ENCODE data around the gene GASK1B.

GASK1B gene

GRCh38 chr4:158164768-158165213, 8.0 kb downstream of the GASK1B start:
- TF ChIP-seq, protein P1, sequence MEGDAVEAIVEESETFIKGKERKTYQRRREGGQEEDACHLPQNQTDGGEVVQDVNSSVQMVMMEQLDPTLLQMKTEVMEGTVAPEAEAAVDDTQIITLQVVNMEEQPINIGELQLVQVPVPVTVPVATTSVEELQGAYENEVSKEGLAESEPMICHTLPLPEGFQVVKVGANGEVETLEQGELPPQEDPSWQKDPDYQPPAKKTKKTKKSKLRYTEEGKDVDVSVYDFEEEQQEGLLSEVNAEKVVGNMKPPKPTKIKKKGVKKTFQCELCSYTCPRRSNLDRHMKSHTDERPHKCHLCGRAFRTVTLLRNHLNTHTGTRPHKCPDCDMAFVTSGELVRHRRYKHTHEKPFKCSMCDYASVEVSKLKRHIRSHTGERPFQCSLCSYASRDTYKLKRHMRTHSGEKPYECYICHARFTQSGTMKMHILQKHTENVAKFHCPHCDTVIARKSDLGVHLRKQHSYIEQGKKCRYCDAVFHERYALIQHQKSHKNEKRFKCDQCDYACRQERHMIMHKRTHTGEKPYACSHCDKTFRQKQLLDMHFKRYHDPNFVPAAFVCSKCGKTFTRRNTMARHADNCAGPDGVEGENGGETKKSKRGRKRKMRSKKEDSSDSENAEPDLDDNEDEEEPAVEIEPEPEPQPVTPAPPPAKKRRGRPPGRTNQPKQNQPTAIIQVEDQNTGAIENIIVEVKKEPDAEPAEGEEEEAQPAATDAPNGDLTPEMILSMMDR (conservative IDR thresholded peaks at IDR 0.05; ENCODE audit: low read depth): no peak
- DNase-seq (ENCODE audit: low spot score): no peak
- ChIA-PET CTCF (no interaction called here), POLR2A (ENCODE audit: low non-redundant PET) (no interaction called here)
- H3K27ac ChIP-seq: no peak overlapping the region

DNA sequence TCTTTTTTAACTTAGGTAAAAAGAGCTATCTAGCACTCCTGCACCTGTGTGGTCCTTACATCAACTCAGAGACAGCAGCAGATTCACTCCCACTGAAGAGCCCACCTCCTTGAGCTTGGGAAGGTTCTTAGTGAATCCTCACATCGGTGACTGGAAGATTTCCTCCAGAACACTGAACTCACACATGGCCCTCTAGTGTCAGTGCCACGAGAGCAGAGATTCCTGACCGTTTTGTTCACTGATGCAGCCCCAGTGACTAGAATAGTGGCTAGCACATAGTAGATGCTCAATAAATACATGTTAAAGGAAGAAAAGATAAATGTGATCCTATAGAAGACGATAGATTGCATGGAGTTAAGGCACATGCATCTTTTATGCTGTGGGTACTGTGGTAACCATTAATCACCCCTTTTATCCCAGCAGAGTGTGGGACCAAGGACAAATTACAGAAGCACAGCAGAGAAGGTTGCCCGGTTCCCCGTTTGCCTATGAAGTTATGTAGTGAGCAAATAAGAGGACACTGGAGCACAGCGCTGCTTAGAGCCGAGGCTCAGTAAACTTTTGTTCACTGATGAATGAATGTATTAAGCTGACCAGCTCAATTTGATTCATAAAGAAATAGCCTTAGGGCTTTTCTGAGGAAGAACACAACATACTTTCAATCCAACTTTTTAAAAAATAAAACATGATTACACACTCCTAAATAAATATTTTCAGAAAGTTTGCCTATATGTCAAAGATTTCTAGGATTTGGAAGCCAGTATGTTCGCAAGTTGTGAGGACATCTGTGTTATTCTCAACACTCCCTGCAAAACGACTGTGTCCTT, 8.7 kb downstream of the GASK1B start:
- no peak for DNase-seq (ENCODE audit: low spot score)
- ChIA-PET CTCF (no interaction called here), POLR2A (ENCODE audit: low non-redundant PET) (no interaction called here)
- TF ChIP-seq, protein P1 (conservative IDR thresholded peaks at IDR 0.05; ENCODE audit: low read depth): no peak
- H3K27ac ChIP-seq: no peak overlapping the region

DNA sequence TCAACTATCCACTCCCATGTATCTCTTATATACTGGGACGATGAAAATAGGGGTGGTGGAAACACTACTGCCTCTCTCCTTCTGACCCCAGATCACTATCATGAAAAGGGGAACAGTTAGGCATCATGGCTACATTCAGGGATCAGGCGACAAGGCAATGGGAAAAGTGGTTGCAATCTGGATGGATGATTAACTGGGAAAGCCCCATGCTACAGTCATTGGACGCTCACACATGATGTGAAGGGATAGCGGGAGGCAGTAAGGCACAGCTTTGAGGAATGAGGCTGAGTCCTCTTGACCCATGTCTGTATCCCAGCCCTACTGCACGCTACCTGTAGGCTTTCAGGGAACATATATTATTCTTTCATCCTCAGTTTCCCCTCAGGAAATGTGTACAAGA, 10.2 kb downstream of the GASK1B start:
- ChIA-PET CTCF (no interaction called here), POLR2A (ENCODE audit: low non-redundant PET) (no interaction called here)
- DNase-seq (ENCODE audit: low spot score): no peak
- TF ChIP-seq, protein P1 (conservative IDR thresholded peaks at IDR 0.05; ENCODE audit: low read depth): no peak
- H3K27ac ChIP-seq: no peak overlapping the region

DNA sequence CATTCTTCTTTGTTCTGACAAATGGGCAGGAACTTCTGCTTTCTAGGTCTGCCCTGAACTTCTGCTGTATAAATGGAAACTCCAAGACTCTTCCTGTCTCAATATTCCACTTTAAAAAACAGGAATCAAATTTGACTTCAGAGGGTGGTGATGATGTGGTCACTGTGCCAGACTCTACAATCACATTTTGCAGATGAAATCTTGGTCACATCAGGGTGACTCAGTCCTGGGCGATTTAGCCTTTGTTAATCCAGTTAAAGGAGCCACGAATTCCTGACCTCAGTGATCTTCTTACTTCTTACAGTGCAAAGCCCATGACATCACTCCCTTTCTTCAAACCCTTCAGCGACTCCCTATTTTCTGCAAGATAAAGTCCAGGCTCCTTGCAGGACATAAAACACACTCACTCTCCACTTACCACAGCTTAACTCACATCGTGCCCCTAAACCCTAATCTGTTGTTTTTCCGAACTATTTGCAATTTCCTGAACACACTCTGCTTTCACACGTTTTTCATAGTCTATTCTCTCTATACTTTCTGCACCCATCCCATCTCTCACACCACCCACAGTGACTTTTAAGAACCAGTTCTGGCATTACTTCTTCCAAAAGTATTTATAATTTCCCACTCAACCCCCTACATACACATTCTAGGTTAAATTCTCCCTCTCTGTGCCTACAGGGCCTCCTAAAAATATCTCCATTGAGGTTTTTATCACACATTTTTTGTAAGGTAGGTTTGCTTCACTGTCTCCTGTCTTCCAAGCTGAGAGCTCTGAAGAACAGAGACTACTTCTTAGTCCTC, 11.1 kb downstream of the GASK1B start:
- CTCF ChIA-PET: no interaction called here
- peak; percentile 3 for DNase-seq (ENCODE audit: low spot score)
- POLR2A ChIA-PET (ENCODE audit: low non-redundant PET): no interaction called here
- no peak overlapping the region for H3K27ac ChIP-seq
- TF ChIP-seq, protein P1 (conservative IDR thresholded peaks at IDR 0.05; ENCODE audit: low read depth): no peak

GRCh38 chr4:158159718-158160094, 13.1 kb downstream of the GASK1B start:
- DNase-seq (ENCODE audit: low spot score): no peak
- TF ChIP-seq, protein P1 (conservative IDR thresholded peaks at IDR 0.05; ENCODE audit: low read depth): no peak
- H3K27ac ChIP-seq: no peak overlapping the region
- POLR2A ChIA-PET (ENCODE audit: low non-redundant PET): no interaction called here
- CTCF ChIA-PET: interaction anchor here (0.7 kb wide), 1 partner anchor 13 kb away, joined by 6 read pairs; no protein-coding TSS in a partner anchor

DNA sequence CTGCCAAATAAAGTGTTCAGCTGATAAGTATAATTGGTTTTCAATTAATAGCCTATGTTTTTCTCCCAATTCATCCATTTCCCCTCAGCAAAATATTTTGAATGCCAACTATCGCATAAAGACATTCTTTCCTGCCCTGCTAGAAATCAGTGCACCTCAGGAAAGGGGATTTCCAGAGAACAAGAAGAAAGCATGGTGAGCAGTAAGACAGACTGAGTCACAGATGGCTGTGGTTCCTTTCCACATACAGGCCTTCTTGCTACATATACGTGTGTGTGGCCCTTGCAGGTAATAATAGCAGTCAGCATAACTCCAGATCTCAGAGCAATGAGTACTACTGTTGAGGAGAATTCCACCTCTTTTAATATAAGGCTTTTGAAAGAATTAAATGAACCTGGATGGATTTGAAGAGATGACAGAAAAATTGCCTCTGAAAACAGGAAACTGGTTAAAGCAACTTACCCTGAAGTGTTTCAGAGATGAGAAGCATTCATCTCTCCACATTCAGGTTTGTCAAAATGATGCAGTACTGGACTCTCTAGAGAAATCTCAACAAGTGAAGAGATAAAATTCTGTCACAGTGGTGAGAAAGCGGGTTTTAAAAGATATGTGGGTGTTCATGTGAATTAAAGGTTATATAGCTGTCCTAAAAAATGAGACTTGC, 13.6 kb downstream of the GASK1B start:
- TF ChIP-seq, protein P1 (conservative IDR thresholded peaks at IDR 0.05; ENCODE audit: low read depth): no peak
- CTCF ChIA-PET: interaction anchor here (0.7 kb wide), 1 partner anchor 13 kb away, joined by 6 read pairs; no protein-coding TSS in a partner anchor
- POLR2A ChIA-PET (ENCODE audit: low non-redundant PET): no interaction called here
- no peak overlapping the region for H3K27ac ChIP-seq
- peak; percentile 8 for DNase-seq (ENCODE audit: low spot score)
